SK-N-SH (cell line): ENCODE results near the gene MSTO1. TPM values are rescaled to one million over a fixed set of nuclear protein-coding genes. Genes with fewer than 3 reads are reported as not detected.
"Not testable (repeated sequence)": the region's sequence is repeated elsewhere in the genome, so short reads cannot be mapped to it uniquely, and the experiment has no call there.

ENCODE experiments used
- CTCF ChIA-PET: fragments of 300-600, 350-600 bp; formaldehyde crosslinking; extraction: SDS; loops from one replicate; lab custom pipeline; 2021; lab: Yijun Ruan, JAX
- POLR2A ChIA-PET: fragments of 350-600 bp; sonication (Branson Sonifier 250); formaldehyde crosslinking; extraction: SDS; loops from one replicate; lab custom pipeline; 2020; ENCODE audit warnings: antibody characterized with exemption, inconsistent platforms; lab: Yijun Ruan, JAX
- DNase-seq: peaks from one replicate; pipeline ENCODE4 v3.0.0; 2012
- H2AFZ ChIP-seq: fragments of 200-600 bp; sonication (generic); 2 replicates; pipeline ENCODE4 v1.8.1; 2016; ENCODE audit warnings: antibody characterized with exemption, mild to moderate bottlenecking, low read depth
- H3F3A ChIP-seq: fragments of 200-600 bp; sonication (generic); replicated peaks from 2 replicates; pipeline ENCODE3; 2016; ENCODE audit warnings: antibody characterized with exemption, mild to moderate bottlenecking; ENCODE audit not compliant: insufficient read depth
- H3K27ac ChIP-seq, 2 experiments: fragments of 200-500 bp in 1 of 2; fragments of 200-600 bp in 1 of 2; sonication (Bioruptor generic) in 1 of 2; sonication (generic), shearing (Covaris generic) in 1 of 2; 2 replicates each; pipeline versions ENCODE4 v1.5.1 to v1.6.1; 2014 to 2016; ENCODE audit warnings: low read depth in 2 of 2, inconsistent platforms in 1 of 2, low read length in 1 of 2, mild to moderate bottlenecking in 1 of 2, mixed read lengths in 1 of 2
- H3K27me3 ChIP-seq: fragments of 200-600 bp; sonication (generic), shearing (Covaris generic); 2 replicates; pipeline ENCODE4 v1.6.1; 2016; ENCODE audit warnings: mixed run types; ENCODE audit not compliant: insufficient read depth
- H3K36me3 ChIP-seq, 2 experiments: fragments of 200-500 bp in 1 of 2; fragments of 200-600 bp in 1 of 2; sonication (Bioruptor generic) in 1 of 2; sonication (generic) in 1 of 2; replicated peaks in 1 of 2; 2 replicates each; pipeline versions ENCODE3 to v1.5.1; 2014 to 2016; ENCODE audit warnings: low read length in 1 of 2, mild to moderate bottlenecking in 1 of 2; ENCODE audit not compliant: insufficient read depth in 2 of 2, control insufficient read depth in 1 of 2
- H3K4me1 ChIP-seq, 2 experiments: fragments of 200-500 bp in 1 of 2; fragments of 200-600 bp in 1 of 2; sonication (Bioruptor generic) in 1 of 2; sonication (generic), shearing (Covaris generic) in 1 of 2; 2 replicates each; pipeline versions ENCODE4 v1.5.1 to v1.6.1; 2014 to 2016; ENCODE audit warnings: low read depth in 1 of 2, low read length in 1 of 2, mixed run types in 1 of 2; ENCODE audit not compliant: insufficient read depth in 2 of 2, control insufficient read depth in 1 of 2
- H3K4me2 ChIP-seq: fragments of 200-600 bp; sonication (generic), shearing (Covaris generic); 2 replicates; pipeline ENCODE4 v1.6.1; 2017; ENCODE audit warnings: mixed run types
- H3K4me3 ChIP-seq, 2 experiments: fragments of 200-500 bp in 1 of 2; fragments of 200-600 bp in 1 of 2; sonication (Bioruptor generic) in 1 of 2; sonication (generic), shearing (Covaris generic) in 1 of 2; 2 replicates each; pipeline versions ENCODE4 v1.5.1 to v1.8.1; 2014 to 2016; ENCODE audit warnings: low read depth in 2 of 2, inconsistent platforms in 1 of 2, low read length in 1 of 2, mild to moderate bottlenecking in 1 of 2, mixed read lengths in 1 of 2, moderate library complexity in 1 of 2
- H3K79me2 ChIP-seq: fragments of 200-600 bp; sonication (generic); 2 replicates; pipeline ENCODE4 v1.8.1; 2017; ENCODE audit warnings: mild to moderate bottlenecking; ENCODE audit not compliant: insufficient read depth
- H3K9ac ChIP-seq: fragments of 200-600 bp; sonication (generic); 2 replicates; pipeline ENCODE4 v1.6.1; 2017; ENCODE audit warnings: mixed run types
- H3K9me2 ChIP-seq: fragments of 200-600 bp; sonication (generic); 2 replicates; pipeline ENCODE4 v1.6.1; 2017; ENCODE audit warnings: mixed run types
- H3K9me3 ChIP-seq: fragments of 200-600 bp; sonication (generic); 2 replicates; pipeline ENCODE4 v1.6.1; 2017; ENCODE audit warnings: mixed run types, mild to moderate bottlenecking, moderate library complexity
- H4K20me1 ChIP-seq: fragments of 200-600 bp; sonication (generic); 2 replicates; pipeline ENCODE4 v1.6.1; 2017; ENCODE audit warnings: mild to moderate bottlenecking, mixed run types; ENCODE audit not compliant: insufficient read depth
- CHD2 ChIP-seq: fragments of 150-350 bp; IDR thresholded peaks from 2 replicates; pipeline ENCODE4 v1.6.1; 2018; ENCODE audit warnings: low read length; ENCODE audit not compliant: partially characterized antibody
- ELF1 ChIP-seq: IDR thresholded peaks from 2 replicates; pipeline ENCODE4 v1.4.0; 2012
- EP300 ChIP-seq, 2 experiments: IDR thresholded peaks; 2 replicates each; pipeline versions ENCODE4 v1.4.0 to v1.6.1; 2012; ENCODE audit warnings: borderline replicate concordance in 1 of 2, low read depth in 1 of 2, low read length in 1 of 2
- GABPA ChIP-seq: IDR thresholded peaks from 2 replicates; pipeline ENCODE4 v1.4.0; 2012; ENCODE audit warnings: low read depth, mild to moderate bottlenecking
- GATA2 ChIP-seq: sonication (generic); formaldehyde crosslinking; IDR thresholded peaks from 2 replicates; pipeline ENCODE4 v1.5.0; 2020; ENCODE audit warnings: mild to moderate bottlenecking, missing genetic modification reagents
- JUND ChIP-seq: IDR thresholded peaks from 2 replicates; pipeline ENCODE4 v1.4.0; 2012
- MXI1 ChIP-seq: IDR thresholded peaks from 2 replicates; pipeline ENCODE4 v1.6.1; 2012; ENCODE audit warnings: mild to moderate bottlenecking, low read depth, low read length, improper control_type of control experiment
- POLR2AphosphoS5 ChIP-seq: IDR thresholded peaks from 2 replicates; pipeline ENCODE4 v1.6.1; 2012; ENCODE audit warnings: low read depth, low read length
- RAD21 ChIP-seq: IDR thresholded peaks from 2 replicates; pipeline ENCODE4 v1.6.1; 2012; ENCODE audit warnings: mild to moderate bottlenecking, low read length
- RFX5 ChIP-seq: IDR thresholded peaks from 2 replicates; pipeline ENCODE4 v1.6.1; 2012; ENCODE audit warnings: mild to moderate bottlenecking, improper control_type of control experiment, low read length
- SIN3A ChIP-seq: IDR thresholded peaks from 2 replicates; pipeline ENCODE4 v1.6.1; 2012; ENCODE audit warnings: low read depth, mild to moderate bottlenecking, low read length, moderate library complexity, borderline replicate concordance
- USF1 ChIP-seq: IDR thresholded peaks from 2 replicates; pipeline ENCODE4 v1.4.0; 2012; ENCODE audit warnings: low read depth, borderline replicate concordance
- YY1 ChIP-seq: IDR thresholded peaks from 2 replicates; pipeline ENCODE4 v1.4.0; 2012; ENCODE audit warnings: low read depth, mild to moderate bottlenecking
- WGBS: methylation state at CpG from one replicate; pipeline ENCODE4 v1.1.6; 2017; ENCODE audit warnings: low lambda C conversion rate; 5-methylcytosine and 5-hydroxymethylcytosine counted together
- polyA plus RNA-seq, 3 experiments: library from polyadenylated mRNA; depleted of rRNA; stranded (reverse); fragments of >200 nt; gene quantifications; 2 replicates each; pipeline ENCODE4 v1.2.3, GENCODE V29; 2012

Gene MSTO1
- polyA plus RNA-seq, 1 of the 3 experiments (the other 2 are of a cell fraction), result 22.4 TPM

- TF ChIP-seq MXI1, result peak; percentile 34; the same call in 1 of the 2 replicates
- peak; percentile 78 for TF ChIP-seq RFX5
- H2AFZ ChIP-seq, POLR2A ChIA-PET, H3K4me2 ChIP-seq, H3K36me3 ChIP-seq, H3K9ac ChIP-seq, H3K4me1 ChIP-seq, H3K4me3 ChIP-seq, H3K9me2 ChIP-seq, H3K9me3 ChIP-seq, H3K79me2 ChIP-seq, H3F3A ChIP-seq, H3K27me3 ChIP-seq, H4K20me1 ChIP-seq: not testable (repeated sequence)
- CTCF ChIA-PET, result interaction anchor here (1.0 to 1.6 kb wide), 2 partner anchors 148 to 345 kb away, joined by 3 to 11 read pairs; no protein-coding TSS in a partner anchor
- 45% methylated on average over 3 of the region's 3 CpGs for WGBS
- DNase-seq, result peak; percentile 42
- H3K27ac ChIP-seq, result peak overlapping the region in 1 of 2 experiments; percentile 53; a peak in 1 of 4 replicates
Observed at GRCh38 chr1:155595877-155596474, 14.0 kb upstream of the MSTO1 start.

- Histone ChIP-seq H3K27me3 (no peaks in the 10 kb centered on the region), H3K9ac (no peak overlapping the region), H3K27ac (no peak overlapping the region), H3K4me1 (no peaks in the 10 kb centered on the region; a peak in 1 of 4 replicates), H2AFZ (no peak overlapping the region), H3F3A (peaks cover 4% of the 10 kb centered on the region), H3K4me2 (no peak overlapping the region), H3K9me2 (no peaks in the 10 kb centered on the region), H3K4me3 (no peak overlapping the region), H3K79me2 (no peaks in the 10 kb centered on the region), H4K20me1 (no peaks in the 10 kb centered on the region), H3K9me3 (no peaks in the 10 kb centered on the region), H3K36me3 (no peaks in the 10 kb centered on the region)
- CTCF ChIA-PET, result interaction anchor here (0.7 to 1.6 kb wide), 3 partner anchors 147 to 593 kb away, joined by 3 to 11 read pairs (median 3); no protein-coding TSS in a partner anchor
- TF ChIP-seq YY1, result no peak
- TF ChIP-seq CHD2, result no peak
- TF ChIP-seq GATA2 (CRISPR knock-in tag), result no peak
- no peak for TF ChIP-seq ELF1
- no peak for TF ChIP-seq SIN3A
- no peak for TF ChIP-seq JUND
- no peak for TF ChIP-seq GABPA
- no peak for TF ChIP-seq POLR2AphosphoS5
- TF ChIP-seq EP300 (IDR thresholded peaks at IDR 0.05; ENCODE audit: borderline replicate concordance in 1 of 2, low read depth in 1 of 2, low read length in 1 of 2), result no peak
- no peak for TF ChIP-seq RAD21
- no peak for TF ChIP-seq MXI1
- TF ChIP-seq USF1, result no peak
- DNase-seq, result no peak
- 89% methylated on average over 5 of the region's 5 CpGs for WGBS
- POLR2A ChIA-PET, result no interaction called here
Observed at GRCh38 chr1:155596864-155597263, 13.2 kb upstream of the MSTO1 start.
